ENCODE data around the gene OSBPL7.

GRCh38 chr17:47855737-47856136 is 34.1 kb upstream of the OSBPL7 start:
- TF ChIP-seq CTCF (IDR thresholded peaks at IDR 0.05) = no peak
- TF ChIP-seq POLR2A (IDR thresholded peaks at IDR 0.05) = no peak
